Brain pericyte (primary cell): ENCODE results near the gene TAF3.

Experiments
- DNase-seq: peaks from one replicate; pipeline ENCODE4 v3.0.0-alpha.2; 2012; ENCODE audit warnings: low read depth, low spot score

TAF3 gene

DNA sequence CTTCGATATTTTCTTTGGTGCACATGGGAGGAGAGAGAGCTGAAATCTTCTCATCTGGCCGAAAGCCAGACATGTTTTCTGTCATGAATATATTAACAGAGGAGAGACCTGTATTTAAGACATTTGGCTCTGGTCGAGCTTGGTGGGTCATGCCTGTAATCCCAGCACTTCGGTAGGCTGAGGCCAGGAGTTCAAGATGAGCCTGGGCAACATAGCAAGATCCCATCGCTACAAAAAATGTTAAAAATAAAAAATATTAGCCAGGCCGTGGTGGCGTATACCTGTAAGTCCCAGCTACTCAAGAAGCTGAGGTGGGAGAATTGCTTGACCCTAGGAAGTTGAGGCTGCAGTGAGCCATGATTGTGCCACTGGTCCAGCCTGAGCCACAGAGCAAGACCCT, 214.3 kb downstream of the TAF3 start:
- no peak for DNase-seq

DNA sequence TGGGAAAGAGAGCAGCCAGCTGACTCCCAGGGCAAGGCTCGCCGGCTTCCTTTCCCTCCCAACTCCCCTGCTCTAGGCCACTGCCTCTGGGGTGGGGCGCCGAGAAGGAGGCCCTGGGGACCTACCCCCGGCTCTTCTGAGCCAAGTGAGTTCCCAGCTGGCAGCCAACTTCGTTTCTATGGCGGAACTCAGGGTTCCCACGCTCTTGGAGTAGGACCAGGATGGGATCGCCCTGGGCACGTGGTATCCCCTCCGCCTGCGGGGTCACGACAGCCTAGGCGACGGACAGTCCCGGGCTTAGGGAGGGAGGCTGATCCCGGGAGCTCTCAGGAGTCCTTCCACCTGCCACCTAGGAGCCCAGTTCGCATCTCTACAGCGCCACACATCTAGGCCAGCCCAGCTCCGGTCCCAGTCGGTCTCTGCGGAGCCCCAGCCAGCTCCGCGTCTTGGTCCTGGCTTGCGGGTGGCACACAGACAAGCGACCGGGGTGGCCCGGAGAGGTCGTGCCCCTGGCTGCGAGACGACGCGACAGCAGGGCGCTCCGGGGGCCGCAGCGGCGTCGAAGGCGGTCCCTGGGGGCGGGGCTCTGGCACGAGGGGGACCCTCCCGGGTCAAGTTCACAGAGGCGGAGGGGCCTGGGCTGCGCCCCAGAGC, 215.6 kb downstream of the TAF3 start:
- no peak for DNase-seq

DNA sequence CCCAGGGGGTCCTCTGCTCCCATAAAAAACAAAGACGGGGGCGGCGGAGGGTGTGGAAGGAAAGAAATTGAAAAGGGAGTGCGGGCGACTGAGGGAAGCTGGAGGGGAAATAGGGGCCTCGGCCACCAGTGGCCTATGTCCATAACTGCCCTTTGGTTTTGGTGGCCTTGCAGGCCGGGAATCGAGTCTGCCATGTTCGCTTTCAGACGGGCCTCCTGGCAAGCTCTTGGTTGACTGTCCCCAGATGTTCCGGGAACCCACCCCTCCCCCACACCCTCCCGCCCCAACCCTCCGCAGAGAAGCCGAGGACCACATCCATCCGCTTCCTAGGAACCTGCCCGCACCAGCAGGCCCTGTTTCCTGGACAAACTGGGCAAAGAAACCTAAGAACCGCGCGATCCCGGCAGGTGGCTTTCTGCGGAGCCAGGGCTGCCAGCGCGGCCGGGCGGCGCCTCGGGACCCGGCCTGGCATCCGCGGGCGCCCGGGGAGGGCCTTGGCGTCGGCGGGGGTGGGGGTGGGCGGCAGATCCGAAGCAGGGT, 216.2 kb downstream of the TAF3 start:
- DNase-seq: no peak

DNA sequence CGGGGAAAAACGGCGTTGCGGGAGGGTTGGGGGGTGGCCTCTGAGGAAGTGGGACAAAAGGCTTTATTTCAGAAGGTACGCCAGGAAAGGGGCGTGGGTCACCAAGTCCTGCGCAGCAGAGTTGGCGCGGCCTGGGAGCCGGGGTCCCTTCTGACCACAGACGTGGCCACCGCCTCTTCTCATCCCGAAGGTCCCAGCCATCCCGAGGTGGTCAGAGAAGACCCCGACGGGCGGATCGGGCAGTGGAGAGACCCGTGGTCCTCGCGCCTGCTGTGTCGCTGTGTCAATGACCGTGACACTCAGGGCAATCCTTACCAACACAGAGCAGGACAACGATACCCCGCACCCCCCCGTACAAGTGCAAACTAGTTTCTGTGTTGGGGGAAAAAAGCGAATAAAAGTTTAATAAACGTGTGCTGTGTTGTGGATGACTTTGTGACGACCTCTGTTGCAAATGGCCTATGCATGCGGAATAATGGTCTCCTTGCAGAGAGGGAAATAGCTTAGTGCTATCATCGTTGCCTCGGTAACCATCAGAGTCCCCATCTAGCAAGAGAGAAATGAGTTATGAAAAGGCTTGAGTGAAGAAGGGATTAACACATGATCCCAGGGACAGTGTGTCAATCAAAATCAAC, 216.8 kb downstream of the TAF3 start:
- DNase-seq: no peak

DNA sequence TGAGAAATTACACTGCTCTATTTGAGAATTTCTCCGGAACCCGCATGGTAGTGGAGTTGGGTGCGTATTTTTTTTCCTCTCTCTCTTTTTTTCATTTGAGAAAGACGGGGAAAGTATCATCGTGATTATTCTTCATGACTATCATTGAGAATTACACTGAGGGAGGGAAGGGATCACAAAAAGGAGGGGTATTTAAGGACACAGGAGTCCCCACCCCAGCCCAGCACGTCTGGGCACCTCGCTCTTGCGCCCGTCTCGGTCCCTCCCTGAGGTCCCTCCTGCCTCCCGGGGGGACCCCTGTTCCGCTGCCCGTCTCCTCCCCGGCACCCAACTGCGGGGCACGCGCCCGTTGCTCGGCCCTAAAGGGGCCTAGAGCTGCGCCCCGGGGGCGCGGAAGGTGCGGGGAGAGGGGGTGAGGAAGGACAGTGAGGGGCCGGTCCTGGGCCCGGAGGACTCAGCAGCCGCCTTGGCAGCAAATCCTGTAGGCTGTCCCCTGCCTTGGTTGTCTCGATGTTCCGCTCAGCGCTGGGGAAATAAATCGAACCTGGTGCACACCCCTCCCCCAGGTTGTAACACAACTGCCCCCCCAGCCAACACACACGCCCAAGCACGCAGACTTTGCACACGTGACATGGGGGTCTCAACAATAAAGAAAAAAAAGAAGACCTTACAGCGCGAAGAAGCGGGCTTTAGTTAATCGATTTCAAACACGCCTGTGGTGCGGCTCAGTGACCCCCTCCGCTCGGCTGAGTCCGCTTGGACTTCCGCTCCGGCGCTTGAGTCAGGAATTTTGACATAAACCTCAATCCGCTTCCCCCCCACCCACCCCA, 217.6 kb downstream of the TAF3 start:
- DNase-seq: no peak

DNA sequence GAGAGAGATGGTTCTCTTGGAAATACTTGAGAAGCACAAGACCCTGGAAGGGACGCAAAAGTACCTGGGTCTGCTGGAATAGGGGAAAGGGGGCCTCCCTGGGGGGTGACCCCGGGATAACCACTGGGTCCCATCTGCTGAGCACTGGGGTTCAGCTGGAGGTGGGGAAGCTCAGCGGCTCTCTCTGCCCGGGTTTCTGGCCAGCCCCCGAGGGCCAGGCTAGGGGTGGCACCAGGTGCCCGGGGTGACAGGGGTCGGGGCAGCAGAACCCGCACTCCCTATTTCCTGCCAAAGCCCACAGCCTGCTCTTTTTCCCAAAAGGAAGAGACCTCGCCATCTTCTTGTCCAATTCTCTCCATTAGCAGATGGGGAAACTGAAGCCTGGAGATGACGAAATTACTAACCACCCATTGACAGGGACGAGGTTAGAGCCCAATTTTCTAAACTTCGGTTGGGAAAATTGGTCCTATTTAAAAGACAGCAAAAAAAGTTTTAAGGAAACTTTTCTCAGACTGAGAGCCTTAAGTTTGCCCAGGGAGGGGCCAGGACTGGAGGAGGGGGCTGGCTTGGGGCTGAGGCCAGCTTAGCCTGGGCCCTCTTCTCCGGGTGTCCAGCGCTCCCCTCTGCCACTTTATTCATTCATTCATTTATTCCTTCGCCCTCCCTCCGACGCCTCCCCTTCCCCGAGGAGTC, 218.3 kb downstream of the TAF3 start:
- DNase-seq: no peak

DNA sequence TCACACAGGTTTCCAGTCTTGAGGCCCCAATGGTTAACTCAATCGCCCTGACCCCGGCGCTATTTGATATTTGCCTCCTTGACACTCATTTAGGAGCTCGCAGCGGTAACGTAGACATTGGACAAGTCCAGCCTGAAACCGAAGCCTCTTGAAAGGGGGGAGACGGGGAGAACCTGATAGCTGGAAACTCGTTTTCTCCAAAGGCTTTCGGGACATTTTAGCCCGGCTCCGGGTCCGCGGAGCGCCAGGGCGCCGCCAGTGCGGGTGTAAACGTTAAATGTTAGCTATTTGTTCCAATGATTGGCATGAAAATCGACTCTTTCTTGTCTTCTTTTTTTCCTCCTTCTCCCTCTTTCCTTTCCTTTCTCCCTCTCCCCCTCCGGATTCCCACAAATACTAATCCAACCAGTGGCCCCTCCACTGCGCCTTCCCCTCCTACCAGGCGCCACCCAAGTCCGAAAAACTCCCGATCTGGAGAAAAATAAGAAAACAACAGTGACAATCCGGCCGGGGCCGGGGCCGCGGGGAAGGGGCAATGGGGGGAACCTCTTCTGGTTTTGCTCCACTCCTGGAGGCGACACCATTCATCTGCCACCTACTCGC, 219.0 kb downstream of the TAF3 start:
- DNase-seq: no peak

DNA sequence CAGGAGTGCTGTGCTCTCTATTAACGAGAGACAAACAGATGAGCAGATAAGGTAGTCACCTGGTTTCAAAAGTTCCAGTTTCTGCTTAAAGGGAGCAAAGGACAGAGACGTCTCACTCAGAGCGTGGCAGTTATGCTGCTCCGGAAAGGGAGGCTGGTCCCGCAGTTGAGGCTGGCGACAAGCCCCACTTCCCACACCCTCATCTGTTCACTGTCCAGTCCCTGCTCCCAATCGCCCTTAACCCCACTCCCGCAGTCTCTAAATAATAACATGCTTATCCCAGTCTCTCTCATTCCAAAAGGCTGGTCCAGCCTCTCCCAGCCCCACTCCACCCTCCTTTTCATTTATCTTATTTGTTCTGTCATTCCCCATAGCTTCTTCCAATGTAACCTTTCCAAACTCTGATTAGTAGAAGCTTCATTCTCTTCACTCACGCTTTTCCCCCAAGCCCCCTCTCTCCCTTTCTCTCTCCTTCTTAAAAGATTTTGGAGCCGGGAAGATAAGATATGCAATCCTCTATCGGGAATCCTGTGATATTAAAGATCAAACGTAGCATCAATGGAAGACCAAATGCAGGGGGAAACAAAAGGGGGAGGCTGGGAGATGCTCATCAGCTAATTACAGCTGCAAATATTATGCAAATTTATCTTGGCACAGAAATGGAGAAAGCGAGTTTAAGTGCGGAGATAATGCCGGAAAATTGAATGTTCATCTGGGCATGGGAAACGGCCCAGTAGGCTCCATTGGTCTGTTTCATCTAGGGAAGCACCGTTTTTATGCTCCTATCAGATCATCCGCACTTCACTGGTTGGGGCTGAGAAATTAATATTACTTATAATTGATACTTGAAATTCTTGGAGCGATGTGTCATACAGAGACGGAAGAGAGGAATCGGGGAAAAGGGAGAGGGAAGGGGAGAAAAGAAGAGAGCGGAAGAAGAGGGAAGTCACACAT, 219.9 kb downstream of the TAF3 start:
- DNase-seq: no peak

DNA sequence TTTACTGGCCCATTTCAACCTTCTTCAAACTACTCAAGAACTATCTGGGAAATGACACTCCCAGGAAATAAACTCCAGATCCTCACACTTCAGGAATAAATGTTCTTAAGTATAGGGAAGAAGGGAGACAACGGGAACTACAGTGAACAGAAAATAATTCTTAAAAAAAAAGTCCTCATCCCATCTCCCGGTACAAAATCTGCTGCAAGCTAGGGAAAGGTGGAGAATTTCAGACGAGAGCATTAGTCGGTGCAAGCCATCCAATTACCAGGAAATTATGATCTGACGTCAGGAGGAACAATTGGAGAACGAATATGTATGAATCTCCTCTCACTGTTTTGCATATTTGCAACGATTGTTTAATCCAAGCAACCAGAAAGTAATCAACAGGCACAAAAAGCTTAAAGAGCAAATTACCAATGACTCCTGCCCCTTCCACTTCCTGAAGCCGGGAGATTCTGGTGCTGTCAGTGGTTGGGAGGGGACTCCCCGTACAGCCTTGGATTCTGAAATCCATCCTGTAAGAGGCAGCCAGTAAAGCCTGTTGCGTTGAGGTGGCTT, 221.1 kb downstream of the TAF3 start:
- no peak for DNase-seq

DNA sequence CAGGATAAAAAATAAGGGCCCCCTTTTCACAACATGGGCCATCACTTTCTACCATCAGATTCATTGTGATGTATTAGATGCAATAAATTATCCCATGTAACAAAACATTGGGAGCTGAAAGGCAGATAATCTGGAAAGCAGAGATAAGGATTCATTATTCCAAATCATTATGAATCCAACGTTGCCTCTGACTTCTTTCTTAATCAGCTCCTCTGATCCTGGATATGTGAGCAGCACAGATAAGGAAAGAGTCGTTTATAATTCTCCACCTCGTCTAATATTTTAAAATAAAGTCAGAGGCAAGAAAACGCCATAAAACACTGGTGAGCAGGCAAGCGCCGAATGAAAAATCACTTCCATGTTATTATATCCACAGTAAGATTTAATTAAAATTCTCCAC, 222.3 kb downstream of the TAF3 start:
- no peak for DNase-seq

DNA sequence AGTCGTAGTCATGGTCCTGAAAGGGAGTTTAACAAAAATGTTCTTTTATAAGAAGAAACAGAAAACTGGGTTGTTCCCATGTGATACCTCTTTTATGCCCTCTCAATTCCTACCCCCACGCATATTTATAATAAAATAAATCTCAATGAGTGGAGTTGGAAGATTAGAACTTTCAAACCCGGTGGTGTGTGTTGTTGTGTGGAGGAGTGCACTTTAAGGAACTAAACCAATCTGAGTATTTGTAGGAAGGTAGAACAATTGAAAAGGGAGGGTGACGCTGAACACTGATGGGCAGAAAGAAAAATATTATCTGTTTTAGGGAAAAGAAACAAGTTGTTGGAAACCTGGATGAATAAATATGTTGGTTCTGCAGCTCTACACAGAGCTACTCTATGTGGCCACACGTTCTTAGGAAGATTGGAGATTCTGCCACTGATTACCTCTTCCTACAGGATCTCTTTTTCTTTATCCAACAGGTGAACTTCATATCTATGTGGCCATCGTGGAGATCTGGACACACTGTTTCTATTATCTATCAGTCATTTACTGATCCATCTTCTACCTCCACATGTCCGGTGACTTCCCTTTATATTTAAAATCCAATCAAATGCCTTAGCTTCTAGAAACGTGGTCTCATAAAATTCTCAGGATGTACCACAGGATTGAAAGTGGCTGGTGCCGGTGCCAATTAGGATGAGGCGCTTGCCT, 223.1 kb downstream of the TAF3 start:
- DNase-seq: no peak

DNA sequence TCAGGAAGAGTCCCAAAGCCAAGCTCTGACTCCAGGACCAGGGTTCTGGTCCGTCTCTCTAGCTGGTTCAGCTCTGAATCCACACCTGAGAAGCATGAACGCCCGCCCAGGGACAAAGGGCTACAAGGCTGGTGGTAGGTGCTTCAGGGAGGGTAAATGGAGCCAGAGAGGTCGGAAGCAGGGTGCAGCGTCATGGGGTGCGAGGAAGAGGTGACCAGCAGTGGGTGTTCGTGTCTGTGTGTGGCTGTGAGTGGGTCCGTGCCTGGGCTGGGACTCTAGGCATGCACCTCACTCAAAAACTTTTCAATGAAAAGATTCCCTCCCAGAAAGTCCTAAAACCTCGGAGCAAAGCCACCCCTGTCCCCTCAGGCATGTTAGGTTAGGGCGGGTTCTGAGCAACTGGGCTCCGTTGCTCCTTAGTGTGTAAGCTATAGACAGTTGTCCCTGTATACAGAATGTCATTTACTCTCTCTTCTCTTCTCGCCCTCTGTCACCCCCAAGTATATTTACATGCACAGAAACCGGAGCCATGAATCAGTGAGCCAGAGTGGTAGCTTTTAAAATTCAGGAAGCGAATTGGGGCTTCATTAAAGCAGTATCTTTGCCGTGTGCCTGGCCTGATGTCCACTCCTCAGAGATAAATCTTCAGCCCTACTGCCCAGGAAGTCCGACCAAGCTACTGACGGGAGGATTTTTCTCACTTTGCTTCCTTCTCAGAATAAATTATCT, 223.9 kb downstream of the TAF3 start:
- no peak for DNase-seq

DNA sequence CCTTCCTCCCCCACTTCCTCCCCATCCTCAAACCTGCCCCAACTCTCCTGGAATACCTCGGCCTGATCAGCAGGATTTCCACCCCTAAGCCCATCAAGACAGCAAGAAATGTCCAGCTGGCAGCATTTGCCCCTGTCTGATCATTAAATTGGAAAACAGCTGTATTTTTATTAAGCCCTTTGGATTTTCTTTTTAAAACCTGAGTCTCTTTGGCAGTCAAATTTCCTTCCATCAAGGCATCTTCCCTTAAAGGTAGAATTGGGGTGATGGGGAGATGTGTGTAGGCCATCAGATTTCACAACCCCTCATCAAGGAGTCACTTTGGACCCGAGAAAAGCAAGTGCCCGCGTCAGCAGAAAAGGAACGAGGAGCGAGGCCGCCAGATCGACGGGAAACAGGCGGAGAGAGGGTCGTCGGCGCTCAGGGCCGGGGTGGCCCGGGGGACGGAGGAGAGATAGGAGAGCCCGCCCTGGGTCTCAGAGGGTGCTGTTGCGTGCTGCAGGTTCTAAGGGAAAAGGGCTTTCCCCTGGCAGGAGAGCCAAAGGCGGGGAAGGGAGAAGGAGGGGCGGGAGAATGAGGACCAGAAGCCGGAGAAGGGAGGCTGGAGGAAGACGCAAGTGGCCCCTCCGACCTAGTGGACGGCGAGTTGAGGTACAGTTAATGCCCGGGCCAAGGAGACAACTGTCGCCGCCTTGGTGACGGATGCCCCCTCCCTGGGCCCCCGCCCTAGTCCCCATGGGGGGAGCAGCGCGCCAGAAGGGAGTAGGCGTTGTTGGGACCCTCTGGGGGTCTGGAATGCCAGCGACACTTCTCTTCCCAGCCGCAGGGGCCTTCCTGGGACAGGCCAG, 224.6 kb downstream of the TAF3 start:
- DNase-seq: no peak

DNA sequence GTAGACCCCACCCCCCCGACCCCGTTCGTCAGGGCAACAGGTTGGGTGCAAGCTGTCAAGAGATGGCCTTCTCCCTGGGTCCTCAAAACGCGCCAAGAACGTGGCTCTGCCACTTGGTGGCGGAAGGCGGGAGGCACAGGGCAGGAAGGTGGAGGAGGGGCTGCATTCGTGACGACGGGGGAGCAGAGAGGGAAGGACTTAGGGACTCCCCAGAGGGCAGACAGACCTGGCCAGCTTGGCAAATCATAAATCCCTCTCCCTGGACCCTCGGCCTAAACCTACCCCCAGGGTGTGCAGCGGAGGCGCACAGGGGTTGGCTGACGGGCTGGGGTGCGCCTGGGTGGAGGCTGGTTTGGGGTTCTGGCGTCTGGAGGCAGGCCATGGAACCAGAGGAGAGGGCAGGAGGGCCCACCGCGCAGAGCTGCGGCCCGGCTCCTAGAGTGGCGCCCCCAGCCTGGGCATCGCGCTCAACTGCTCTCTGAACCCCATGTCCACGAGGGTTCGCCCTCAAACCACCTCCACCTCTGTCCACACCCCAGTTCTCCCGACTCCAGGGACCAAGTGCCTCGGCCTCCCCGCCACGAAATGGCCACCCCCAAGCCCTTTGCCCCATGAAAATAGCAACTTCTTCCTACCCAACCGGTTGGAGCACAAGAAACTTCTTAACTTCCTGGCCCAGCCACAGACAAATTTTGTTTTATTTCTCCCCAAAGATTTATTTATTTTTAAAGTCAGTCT, 225.4 kb downstream of the TAF3 start:
- DNase-seq: no peak

DNA sequence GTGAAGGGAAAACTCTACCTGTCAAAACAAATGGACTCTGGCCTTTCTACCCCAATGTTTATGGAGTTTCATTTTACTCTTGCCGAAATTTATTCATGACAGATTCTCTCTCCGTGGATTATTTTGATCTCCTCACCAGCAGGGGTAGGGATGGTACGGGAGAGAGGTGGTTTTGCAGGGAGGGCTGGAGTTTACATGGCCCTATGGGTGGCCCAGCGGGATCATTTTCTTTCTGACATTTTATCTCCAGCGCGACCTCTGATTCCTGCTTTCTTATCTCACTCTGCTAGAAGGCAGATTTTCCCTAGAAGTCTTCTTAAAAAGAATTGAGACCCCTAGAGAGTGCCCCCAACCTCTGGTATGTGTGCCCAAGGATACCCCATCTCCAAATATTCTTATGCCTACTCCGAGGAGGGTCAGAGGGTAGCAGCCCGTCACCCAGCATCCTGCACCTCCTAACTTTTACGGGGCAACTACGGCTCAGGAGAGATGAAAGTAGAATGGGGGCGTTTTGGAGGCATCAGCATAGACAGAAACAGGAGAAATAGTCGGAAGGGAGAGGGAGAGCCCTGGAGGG, 226.1 kb downstream of the TAF3 start:
- no peak for DNase-seq

DNA sequence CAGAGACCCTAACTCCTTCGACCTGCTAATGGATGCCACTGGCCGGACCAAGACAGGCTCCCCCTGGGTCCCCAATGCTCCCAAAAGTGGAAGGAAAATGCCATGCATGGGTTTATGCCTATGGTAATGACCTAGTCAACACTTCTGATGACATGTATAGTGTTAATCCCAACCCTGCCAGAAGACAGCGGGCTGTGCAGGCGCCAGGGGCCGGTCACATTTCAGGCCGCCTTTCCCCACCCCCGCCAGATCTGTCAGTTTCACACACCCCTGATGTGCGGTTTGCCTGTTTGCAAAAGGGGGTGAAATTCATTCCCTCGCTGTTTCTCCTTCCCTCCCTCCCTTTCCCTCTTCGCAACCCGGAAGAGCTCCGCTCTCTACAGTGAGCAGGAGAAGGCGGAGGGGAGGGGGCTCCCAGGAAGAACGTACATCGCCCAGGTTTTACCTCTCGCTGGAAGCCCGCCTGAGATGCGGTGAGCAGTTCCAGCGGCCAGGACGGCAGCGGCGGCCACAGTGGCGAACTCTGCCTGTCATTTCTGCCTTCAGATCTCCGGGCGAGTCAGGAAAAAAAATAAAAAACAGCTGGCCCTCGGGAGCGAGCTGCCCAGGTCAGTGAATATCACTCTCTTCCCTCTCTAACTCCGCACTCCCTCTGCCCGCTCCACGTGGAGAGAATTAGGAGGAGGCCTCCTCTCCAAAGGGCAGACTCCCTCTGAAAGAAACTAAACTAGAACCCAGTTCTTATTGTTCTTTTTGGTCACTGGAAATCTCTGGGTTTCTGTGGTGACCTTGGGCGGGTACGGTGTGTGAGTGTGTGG, 226.8 kb downstream of the TAF3 start:
- DNase-seq: no peak
